SU-DHL-6 (cell line): Measurements from ENCODE around the gene M1AP.

ENCODE experiments used
- EZH2phosphoT487 ChIP-seq: fragments of 200-600 bp; sonication (generic), shearing (Covaris generic); conservative IDR thresholded peaks from 2 replicates; pipeline ENCODE4 v1.6.1; 2018; ENCODE audit warnings: mild to moderate bottlenecking, antibody characterized with exemption, low read length, moderate library complexity, mixed read lengths
- TF ChIP-seq, protein P1 (sequence below): fragments of 200-600 bp; sonication (generic); IDR thresholded peaks from one replicate; pipeline ENCODE4 v1.5.1; 2017; ENCODE audit warnings: antibody characterized with exemption, mild to moderate bottlenecking, low read length, moderate library complexity; ENCODE audit not compliant: insufficient read depth, poor library complexity, severe bottlenecking

GRCh38 chr2:74628538-74629105, 19.5 kb downstream of the M1AP start:
- TF ChIP-seq, protein P1, sequence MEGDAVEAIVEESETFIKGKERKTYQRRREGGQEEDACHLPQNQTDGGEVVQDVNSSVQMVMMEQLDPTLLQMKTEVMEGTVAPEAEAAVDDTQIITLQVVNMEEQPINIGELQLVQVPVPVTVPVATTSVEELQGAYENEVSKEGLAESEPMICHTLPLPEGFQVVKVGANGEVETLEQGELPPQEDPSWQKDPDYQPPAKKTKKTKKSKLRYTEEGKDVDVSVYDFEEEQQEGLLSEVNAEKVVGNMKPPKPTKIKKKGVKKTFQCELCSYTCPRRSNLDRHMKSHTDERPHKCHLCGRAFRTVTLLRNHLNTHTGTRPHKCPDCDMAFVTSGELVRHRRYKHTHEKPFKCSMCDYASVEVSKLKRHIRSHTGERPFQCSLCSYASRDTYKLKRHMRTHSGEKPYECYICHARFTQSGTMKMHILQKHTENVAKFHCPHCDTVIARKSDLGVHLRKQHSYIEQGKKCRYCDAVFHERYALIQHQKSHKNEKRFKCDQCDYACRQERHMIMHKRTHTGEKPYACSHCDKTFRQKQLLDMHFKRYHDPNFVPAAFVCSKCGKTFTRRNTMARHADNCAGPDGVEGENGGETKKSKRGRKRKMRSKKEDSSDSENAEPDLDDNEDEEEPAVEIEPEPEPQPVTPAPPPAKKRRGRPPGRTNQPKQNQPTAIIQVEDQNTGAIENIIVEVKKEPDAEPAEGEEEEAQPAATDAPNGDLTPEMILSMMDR, result no peak
- no peak for TF ChIP-seq EZH2phosphoT487
